Endothelial cell (in vitro differentiated cells): Measurements from ENCODE around the gene CPSF3. TPM values are rescaled to one million over a fixed set of nuclear protein-coding genes. Genes with fewer than 3 reads are reported as not detected.

Source experiments
- DNase-seq: peaks from one replicate; pipeline ENCODE4 v3.0.0; 2021; ENCODE audit warnings: low spot score
- H3K27ac Mint-ChIP-seq: one replicate; pipeline ENCODE4 v1.8.0; 2021; ENCODE audit warnings: mixed read lengths, inconsistent platforms; ENCODE audit not compliant: unreplicated experiment
- H3K27me3 Mint-ChIP-seq: one replicate; pipeline ENCODE4 v1.8.0; 2021; ENCODE audit warnings: mild to moderate bottlenecking, moderate library complexity, mixed read lengths, inconsistent platforms; ENCODE audit not compliant: unreplicated experiment
- H3K36me3 Mint-ChIP-seq: one replicate; pipeline ENCODE4 v1.8.0; 2021; ENCODE audit warnings: mild to moderate bottlenecking, low read depth, mixed read lengths, inconsistent platforms; ENCODE audit not compliant: unreplicated experiment
- H3K4me1 Mint-ChIP-seq: one replicate; pipeline ENCODE4 v1.8.0; 2021; ENCODE audit warnings: mild to moderate bottlenecking, mixed read lengths, inconsistent platforms; ENCODE audit not compliant: unreplicated experiment
- H3K4me3 Mint-ChIP-seq: one replicate; pipeline ENCODE4 v1.8.0; 2021; ENCODE audit warnings: mild to moderate bottlenecking, mixed read lengths, inconsistent platforms; ENCODE audit not compliant: unreplicated experiment
- H3K9me3 Mint-ChIP-seq: one replicate; pipeline ENCODE4 v1.8.0; 2021; ENCODE audit warnings: mixed read lengths, inconsistent platforms; ENCODE audit not compliant: unreplicated experiment
- total RNA-seq: library from RNA; stranded (reverse); fragmentation: NEBNext Ultra II Directional; extraction: Animal tissue kit (Norgen Biotek cat#: 25700); gene quantifications from one replicate; pipeline ENCODE4 v1.2.1, GENCODE V29; 2021; ENCODE audit not compliant: unreplicated experiment
- TF ChIP-seq, protein P1 (sequence below): fragments of 200-600 bp; sonication (generic); IDR thresholded peaks from one replicate; pipeline ENCODE4 v1.5.0; 2021; ENCODE audit warnings: antibody characterized with exemption; ENCODE audit not compliant: unreplicated experiment

CPSF3 gene
- total RNA-seq, 1 donor from 2014 or later = 55.2 TPM

DNA sequence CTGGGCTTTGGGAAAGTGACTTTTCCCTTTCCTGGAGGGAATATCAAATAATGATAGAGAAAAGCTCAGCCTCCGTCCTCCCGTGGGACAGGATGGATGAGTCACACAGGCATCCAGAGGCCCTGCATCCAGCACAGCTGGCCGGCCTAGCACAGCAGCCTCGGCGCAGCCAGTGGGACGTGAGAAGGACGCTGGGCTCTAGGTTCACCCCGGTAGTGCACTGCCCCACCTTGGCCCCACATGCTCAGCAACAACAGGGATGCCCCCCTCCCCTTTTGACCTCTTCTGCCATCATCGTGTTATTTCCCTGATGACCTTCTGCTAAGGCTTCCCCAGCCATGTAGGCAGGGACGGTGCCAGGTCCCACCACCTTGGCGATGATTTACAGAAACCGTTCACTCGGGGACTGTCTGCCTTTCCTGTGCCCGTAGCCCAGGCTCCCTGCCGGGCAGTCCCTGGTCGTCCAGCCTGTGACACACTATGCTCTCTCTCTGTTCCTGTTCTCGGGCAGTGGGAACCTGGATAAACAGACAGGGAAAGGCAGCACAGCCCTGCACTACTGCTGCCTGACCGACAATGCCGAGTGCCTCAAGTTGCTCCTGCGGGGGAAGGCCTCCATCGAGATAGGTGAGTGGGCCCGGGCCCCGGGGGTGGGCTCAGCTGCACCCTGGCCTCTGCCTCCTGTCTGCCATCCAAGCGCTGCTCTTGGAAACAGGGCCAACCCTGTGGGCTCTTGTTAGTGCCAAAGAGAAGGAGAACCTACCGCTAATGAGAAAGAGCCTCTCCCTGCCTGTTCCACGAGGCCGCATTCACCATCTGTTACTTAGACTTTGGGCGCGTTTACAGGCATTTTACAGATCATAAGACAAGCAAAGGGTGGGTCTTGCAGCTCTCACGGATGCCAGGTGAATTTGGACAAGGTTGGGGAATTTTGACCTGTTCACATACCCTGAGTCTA is 44.7 kb upstream of the CPSF3 start:
- no peak overlapping the region for H3K4me3 Mint-ChIP-seq
- peaks cover 41% of the 10 kb centered on the region for H3K36me3 Mint-ChIP-seq
- H3K4me1 Mint-ChIP-seq = peaks cover 38% of the 10 kb centered on the region
- peaks cover 14% of the 10 kb centered on the region for H3K27me3 Mint-ChIP-seq
- H3K9me3 Mint-ChIP-seq = no peaks in the 10 kb centered on the region
- TF ChIP-seq, protein P1, sequence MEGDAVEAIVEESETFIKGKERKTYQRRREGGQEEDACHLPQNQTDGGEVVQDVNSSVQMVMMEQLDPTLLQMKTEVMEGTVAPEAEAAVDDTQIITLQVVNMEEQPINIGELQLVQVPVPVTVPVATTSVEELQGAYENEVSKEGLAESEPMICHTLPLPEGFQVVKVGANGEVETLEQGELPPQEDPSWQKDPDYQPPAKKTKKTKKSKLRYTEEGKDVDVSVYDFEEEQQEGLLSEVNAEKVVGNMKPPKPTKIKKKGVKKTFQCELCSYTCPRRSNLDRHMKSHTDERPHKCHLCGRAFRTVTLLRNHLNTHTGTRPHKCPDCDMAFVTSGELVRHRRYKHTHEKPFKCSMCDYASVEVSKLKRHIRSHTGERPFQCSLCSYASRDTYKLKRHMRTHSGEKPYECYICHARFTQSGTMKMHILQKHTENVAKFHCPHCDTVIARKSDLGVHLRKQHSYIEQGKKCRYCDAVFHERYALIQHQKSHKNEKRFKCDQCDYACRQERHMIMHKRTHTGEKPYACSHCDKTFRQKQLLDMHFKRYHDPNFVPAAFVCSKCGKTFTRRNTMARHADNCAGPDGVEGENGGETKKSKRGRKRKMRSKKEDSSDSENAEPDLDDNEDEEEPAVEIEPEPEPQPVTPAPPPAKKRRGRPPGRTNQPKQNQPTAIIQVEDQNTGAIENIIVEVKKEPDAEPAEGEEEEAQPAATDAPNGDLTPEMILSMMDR = no peak
- peak overlapping the region; percentile 24 for H3K27ac Mint-ChIP-seq
- DNase-seq = no peak

DNA sequence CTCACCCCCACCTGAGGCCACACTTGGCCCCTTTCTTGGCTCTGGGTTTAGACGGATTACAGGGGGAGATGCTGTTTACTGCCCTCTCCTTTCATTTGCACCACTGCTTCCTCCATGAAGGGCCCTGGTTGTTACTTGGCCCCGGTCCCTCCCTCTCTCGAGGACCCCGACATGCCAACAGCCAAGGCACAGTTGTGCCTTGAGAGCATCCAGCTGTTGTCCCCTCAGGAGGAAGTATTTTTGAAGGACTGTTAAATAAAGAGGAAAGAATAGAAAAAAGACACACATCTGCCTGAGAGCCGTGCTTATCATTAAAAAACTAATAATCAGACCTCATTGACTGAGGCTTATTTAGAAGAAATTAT is 44.1 kb upstream of the CPSF3 start:
- Mint-ChIP-seq H3K9me3 (no peaks in the 10 kb centered on the region), H3K27ac (no peak overlapping the region), H3K36me3 (peaks cover 34% of the 10 kb centered on the region), H3K4me3 (no peak overlapping the region), H3K27me3 (peaks cover 11% of the 10 kb centered on the region), H3K4me1 (peaks cover 38% of the 10 kb centered on the region)
- DNase-seq = no peak
- TF ChIP-seq, protein P1 = no peak

DNA sequence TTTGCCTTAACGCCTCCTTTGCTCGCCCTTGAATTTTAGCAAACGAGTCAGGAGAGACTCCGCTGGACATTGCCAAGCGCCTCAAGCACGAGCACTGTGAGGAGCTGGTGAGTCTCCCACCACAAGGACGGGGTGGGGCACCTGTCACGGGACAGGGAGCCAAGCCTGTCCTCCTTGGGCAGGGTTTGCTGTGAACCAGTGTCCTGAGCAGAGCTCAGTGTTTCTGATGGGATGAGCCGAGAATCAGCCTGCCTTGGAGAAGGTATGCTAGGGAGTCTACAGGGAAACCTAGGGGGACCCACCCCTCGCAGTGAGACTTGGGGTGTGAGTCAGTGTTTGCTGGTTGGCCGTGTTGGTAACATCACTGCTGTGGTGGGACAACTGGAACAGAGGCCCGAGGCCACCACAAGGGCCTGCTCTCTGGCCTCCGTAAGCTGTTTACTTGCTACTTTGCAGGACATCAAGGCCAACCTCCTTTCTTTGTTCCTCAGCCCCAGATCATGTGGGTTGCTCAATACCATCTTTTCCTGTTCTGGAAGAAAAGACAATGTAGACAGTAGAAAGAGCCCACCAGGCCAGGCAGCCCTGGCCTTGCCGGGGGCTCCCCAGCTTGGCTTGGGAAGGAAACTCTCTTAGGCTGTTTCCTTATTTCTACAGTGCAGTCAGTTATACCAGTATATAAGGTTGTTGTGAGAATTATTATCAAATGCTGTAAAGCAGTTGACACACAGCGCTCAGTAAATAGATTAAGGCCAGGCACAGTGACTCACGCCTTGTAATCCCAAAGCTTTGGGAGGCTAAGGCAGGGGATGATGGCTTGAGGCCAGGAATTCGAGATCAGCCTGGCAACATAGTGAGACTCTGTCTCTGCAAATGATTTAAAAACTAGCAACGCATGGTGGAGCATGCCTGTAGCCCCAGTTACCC is 42.5 kb upstream of the CPSF3 start:
- no peaks in the 10 kb centered on the region for H3K9me3 Mint-ChIP-seq
- peaks cover 11% of the 10 kb centered on the region for H3K27me3 Mint-ChIP-seq
- H3K27ac Mint-ChIP-seq = peak overlapping the region; percentile 94
- DNase-seq = no peak
- peaks cover 25% of the 10 kb centered on the region for H3K36me3 Mint-ChIP-seq
- H3K4me3 Mint-ChIP-seq = no peak overlapping the region
- H3K4me1 Mint-ChIP-seq = peaks cover 38% of the 10 kb centered on the region
- TF ChIP-seq, protein P1 = no peak

DNA sequence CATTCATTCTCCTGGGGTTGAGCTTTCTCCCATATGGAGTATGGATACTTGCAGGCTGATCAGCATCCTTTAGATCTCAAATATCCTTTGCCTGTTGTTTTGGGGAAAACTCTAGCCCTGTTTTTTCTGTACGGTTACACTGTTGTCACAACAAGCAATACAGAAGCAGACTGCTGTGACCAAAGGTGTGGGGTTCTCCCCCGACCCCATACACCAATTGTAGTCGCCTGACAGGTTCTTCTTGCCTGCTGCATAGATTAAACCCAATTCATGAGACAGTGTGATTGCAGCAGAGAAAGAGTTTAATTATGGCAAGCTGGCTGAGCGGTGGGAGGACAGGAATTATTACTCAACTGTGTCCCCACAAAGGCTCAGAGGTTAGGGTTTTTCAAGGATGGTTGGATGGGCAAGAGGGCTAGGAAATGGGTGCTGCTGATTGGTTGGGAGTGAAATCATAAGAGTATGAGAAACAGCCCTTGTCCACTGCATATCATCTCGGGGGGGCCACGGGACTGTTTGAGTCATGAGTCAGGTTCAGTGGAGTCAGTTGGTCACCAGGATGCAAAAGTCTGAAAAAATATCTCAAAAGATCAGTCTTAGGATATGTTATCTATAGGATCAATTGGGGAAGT is 40.7 kb upstream of the CPSF3 start:
- Mint-ChIP-seq H3K36me3 (peaks cover 19% of the 10 kb centered on the region), H3K4me3 (peak overlapping the region; percentile 81), H3K27me3 (peaks cover 14% of the 10 kb centered on the region), H3K4me1 (peaks cover 31% of the 10 kb centered on the region), H3K9me3 (no peaks in the 10 kb centered on the region), H3K27ac (peak overlapping the region; percentile 84)
- no peak for DNase-seq
- TF ChIP-seq, protein P1 = no peak
